GM18502 (cell line): ENCODE data around the gene NAP1L5.

Experiments used
- ATAC-seq: cut with Tn5 transposase; IDR thresholded peaks from one replicate; pipeline ENCODE4 v1.9.1; 2021; ENCODE audit warnings: mild to moderate bottlenecking; ENCODE audit not compliant: unreplicated experiment, poor library complexity

Gene NAP1L5

DNA sequence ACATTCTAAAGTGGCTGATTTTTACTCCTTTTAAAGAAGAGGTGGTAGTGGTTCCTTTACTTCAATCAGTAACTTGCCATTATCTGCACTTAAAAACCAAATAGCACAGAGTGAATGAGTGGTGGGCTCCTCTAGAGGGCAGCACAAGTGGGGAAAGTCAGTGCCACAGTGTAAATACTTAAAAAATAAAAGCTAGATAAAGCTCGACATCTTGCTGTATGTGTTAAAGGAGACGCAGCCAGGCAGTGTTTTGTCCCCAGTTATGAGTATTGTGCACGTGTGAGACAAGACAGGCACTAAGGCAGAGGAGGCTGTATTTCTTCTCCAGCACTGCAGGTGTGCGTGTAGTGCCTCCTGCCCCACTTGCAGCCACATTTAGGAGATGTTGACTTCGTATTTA is 24.6 kb downstream of the NAP1L5 start:
- ATAC-seq, result no peak

DNA sequence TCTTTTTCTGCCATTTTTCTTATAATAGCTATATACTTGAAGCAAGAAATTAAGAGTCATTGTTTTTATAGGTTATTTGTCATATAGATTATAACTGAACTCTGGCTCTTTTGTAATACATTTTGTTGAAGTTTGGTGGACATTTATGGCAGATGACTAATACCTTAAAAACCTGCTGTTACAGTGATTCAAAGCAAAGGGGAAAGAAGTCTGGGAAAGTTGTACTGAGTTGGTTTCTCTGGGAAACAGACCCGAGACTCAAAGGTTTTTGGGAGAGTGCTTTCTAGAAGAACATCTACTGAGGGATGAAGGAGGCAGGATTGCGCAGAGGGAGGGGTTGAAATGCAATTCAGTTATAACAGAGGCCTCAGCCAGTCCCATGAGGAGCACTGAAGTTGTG is 35.9 kb downstream of the NAP1L5 start:
- ATAC-seq, result no peak

DNA sequence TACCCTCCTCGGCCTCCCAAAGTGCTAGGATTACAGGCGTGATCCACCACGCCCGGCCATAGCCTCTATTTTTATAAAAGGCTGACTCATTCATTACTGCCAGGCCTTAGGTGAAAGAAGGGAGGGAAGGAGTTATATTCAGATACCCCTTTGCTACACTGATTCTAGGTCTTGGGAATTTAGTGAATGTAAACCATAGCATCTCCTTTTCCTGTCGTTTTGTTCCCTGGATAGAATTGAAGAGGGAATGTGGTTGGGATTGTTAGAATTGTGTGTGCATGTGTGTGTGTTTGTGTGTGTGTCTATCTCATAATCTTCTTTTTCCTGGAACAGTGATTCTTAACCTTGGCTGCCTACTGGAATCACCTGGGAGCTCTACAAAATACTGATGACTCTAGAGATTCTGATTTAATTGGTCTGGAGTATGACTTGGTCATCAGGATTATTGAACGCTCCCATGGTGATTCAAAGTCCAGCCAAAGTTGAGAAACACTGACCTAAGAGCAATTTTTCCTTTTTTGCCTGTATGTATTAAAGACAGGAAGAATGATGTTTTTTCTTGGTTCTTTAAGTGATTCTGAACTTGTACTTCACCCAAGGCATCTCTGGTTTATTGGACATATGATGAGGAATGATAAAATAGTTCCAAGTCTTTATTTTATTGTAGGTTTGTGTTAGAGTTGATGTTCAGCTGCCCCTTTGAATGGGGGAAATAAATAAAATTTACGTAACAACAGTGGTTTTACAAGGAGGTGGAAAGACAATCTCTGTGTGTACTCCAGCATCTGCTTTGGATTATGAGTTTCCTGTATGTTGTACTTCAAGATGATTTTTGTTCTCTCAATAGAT is 37.0 kb downstream of the NAP1L5 start:
- no peak for ATAC-seq

DNA sequence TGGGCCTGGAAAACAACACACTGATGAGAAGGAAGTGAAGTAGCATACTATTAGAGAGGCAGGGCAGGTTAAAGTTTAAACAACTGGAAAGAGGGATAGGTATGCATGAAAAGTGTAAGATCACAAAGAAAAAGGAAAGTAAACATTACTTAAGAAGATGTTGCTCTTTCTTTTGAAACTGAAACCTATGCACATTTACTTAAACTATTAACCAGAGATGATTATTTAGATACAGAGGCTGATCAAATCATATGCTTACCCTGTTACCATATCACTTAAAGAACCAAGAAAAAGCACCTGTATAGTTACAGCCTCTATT is 37.8 kb downstream of the NAP1L5 start:
- ATAC-seq, result no peak

DNA sequence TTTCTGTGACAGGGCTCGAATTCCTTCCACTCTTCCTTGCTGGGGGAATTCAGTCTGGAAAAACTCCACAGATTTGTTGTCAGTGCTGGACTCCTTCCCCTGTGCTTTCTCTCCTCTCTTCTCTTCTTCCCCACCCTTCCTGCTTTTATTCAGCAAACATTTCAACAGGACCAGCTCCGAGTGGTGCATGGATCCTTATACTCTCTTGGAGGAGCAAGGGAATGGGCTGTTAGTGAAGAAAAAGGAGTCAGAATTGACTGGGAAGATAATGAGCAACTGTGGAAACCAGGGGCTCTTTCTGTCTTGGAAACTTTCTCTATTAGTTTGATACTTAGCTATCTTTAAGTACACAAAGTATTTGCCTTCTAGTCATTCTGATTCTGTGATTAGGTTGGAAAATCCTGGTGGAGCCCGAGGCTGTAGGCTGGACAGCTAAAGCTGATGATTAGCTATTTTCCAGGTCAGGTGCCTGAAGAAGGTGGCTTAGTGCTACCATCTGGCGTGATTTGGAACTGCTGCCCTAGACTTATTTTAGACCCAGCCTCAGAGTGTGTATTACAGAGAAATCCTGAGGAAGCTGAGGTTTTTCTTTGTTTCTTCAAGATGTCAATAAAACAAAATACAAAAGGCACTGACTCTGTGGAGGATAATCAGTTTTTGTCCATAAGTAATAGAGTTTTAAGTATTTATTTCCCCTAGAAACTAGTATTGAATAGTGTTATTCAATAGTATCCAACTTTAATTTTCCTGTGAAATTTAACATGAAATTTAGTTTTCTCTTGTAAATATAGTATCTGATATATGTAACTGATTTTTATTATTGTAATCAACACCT is 38.4 kb downstream of the NAP1L5 start:
- peak; percentile 98 for ATAC-seq

DNA sequence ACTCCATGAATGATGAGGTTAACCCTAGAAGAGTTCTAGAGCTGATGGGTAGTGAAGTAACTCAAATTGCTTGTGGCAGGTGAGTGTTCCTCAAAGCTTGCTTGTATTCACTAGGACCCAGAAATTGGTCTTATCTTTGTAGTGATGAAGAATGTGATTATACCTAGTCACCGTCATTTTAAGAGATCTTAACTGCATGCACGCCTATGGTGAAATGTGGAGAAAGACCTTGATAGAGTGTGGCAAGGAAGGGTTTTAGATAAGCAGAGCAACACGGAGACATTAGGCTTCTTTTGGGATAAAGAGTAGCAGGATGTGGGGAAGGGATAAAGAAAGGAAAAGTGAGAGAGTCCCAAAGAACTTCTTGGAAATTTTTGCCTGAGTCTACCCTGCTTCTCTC is 42.4 kb downstream of the NAP1L5 start:
- no peak for ATAC-seq

DNA sequence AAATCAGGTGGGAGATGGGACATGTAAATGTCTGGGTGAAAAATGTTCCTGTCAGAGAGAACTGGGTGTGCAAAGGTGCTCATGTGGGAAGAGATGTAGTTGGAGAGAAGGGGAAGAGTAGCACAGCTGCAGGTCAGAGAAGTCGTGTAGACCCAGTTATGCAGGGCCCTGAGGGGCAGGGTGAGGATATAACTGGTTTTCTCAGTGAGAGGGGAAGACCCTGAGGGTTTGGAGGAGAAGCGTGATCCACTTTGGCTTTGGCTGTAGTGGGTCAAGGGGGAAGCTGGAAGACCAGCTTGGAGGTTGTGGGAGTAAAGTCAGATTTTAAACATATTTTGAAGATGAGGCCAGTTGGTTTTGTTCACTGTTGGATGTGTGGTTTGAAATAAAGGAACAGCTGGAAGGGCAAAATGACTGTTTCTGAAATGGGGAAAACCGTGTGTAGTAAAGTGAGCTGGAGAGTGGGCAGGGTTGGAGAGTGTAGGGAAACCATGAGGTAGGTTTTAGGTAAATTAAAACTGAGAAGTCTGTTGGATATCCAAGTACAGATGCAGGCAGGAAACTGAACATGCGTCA is 44.2 kb downstream of the NAP1L5 start:
- ATAC-seq, result no peak

DNA sequence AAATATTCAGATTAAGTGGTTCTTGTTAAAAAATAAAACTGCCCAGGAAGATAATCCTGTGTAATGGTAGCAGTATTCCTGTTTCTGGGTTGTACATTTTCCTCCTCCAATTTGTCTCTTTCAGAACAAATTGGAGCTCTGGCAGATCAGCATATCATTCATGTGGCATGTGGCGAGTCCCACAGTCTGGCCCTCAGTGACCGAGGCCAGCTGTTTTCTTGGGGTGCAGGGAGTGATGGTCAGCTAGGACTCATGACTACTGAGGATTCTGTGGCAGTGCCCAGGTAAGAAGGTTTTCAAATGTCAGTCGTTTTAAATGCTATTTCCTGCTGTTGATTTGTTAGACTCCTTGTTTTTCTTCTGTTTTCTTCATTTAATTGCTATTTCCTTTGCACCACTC is 47.9 kb downstream of the NAP1L5 start:
- ATAC-seq, result no peak

DNA sequence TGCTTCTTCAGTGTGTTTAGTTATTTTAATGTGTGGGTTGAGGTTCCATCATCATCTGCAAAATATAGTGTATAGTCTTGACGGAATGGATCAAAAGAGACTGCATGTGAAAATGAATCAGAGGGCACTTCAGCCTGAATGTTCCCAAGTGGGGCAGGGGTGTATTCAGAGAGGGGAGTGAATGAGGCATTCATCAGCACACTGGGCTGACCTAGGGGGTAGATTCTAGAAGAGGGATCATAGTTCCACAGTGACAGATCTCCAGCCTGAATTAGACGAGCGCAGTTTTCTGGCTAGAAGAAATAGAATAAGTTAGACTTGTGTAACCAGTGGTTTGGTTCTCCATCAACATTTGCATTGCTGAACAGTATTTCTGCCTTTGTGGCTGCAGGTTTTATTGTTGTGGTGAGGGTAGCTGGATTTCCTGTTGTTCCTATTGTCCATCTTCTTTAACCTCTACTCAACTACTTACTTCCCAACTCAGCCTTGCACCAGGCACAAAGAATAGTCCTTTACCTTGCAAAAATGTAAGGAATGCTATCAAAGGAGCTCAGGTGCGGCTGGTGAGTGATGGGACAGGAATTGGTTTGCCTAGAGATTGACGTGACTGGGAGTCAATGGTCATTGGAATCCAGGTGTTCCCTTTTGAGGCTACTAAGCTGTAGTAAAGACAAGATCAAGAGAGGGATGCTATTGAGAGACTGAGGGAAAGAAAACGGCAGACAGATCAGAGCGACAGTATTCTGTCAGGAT is 50.9 kb downstream of the NAP1L5 start:
- ATAC-seq, result no peak

DNA sequence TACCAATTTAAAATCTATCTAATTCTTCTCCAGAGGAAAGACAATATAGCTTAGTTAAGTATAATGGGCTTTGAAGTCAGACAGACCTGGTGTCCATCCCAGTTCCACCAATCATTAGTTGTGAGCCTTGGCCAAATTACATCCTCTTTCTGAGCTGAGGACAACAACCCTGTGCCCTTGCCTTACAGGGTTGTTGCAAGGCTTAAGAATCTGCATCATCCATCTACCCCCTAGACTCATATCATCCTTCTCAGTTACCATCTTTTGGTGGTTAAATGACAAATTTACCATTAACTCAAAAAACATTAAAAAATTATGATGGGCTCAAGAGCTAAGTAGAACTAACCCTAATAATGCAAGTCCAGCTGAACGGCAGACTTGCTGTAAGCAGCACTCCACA is 51.6 kb downstream of the NAP1L5 start:
- no peak for ATAC-seq
